HG02870 (cell line): ENCODE data around the gene NOL12.
"Not testable (repeated sequence)": the region's sequence is repeated elsewhere in the genome, so short reads cannot be mapped to it uniquely, and the experiment has no call there.

Source experiments
- ATAC-seq: cut with Tn5 transposase; IDR thresholded peaks from one replicate; pipeline ENCODE4 v1.9.1; 2021; ENCODE audit warnings: mild to moderate bottlenecking, moderate library complexity; ENCODE audit not compliant: unreplicated experiment

NOL12 gene, protein sequence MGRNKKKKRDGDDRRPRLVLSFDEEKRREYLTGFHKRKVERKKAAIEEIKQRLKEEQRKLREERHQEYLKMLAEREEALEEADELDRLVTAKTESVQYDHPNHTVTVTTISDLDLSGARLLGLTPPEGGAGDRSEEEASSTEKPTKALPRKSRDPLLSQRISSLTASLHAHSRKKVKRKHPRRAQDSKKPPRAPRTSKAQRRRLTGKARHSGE

DNA sequence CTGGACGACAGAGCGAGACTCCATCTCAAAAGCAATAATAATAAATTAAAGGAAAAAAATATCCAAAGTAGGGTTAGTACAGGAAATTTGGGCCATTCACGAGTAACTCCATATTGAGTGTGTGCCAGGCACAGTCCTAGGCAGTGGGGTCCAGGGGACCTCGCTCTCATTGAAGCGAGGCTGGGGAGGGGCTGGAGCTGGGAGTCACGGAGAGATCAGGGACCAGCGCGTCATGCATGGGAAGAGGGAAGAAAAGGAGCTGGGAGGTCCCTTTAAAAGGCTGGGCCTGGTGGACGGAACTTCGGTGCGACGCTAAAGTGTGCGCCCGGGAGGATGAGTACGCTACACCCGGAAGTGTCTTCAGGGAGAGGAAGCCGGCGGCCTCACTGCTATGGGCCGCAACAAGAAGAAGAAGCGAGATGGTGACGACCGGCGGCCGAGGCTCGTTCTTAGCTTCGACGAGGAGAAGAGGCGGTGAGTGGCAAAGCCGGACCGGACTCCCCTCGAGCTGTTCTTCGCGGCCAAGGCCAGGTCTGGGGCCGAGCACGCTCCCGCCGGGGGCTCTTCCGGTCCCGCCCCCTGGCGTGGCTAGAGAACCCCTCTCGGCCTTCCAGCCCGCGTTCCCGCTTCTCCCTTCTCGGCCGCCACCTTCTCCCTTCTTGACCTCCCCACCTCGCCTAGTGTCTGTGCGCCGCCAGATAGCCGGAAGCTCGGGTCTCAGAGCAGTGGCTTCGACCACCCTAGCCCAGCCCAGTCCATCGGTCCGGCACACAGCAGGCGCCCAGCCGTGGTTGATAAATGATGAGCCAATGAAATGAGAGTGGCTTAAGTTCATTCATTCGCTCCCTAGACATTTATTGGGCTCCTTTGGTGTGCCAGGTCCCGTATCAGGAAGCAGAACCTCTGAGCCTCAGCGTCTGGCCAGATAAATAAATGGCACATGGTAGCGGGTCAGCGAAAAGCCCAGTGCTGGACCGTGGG is at the start of gene NOL12:
Gene NOL12, plus strand, starts transcription at position 342 of the 981 bp plus-strand sequence. Its CDS starts 50 bp downstream, at position 392.
- ATAC-seq: peak; percentile 63

DNA sequence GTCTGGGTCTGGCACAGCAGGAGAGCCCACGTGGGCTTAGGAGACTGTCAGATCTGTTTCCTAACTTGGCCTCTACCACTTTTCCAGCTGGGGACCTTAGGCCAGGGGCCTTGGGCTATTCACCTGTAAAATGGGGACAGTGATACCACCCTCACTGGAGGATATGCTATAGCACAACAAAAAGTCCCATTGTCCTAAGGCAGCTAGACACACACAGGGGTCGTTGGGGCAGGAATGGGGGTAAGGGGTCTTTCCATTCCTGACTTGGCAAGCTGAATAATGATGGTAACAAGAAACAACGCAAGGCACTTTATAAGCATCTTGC is 49.2 kb upstream of the NOL12 start:
- no peak for ATAC-seq

DNA sequence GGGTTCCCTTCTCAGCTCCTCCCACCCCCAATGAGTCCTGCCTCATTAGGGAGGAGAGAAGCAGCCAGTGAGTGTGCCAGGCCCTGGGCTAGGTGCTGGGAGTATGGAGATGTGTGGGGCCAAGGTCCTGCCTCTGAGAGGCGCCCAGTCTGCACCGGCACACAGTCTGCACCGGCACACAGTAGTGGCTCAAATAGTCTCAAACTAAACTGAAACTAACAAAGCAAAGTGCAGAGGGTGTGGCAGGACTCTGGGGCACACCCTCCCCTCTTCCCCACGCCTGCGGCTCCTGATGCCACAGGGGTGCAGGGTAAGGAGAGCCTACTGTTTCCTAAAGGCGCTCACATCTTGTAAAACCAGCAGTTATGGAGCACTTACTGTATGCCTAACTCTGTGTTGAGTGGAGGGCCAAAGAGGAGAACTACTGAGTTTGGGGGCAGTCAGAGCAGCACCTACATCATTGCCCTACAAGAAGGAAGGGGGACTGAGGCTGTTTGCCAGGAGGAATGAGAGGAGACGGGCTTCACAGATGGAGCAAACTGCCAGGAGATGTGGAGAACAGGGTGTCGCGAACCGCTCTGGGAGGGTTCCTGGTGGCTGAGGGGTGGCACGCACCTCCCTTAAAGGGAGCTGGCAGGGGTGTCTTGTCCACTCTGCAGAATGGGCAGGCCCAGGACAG is 47.6 kb upstream of the NOL12 start:
- no peak for ATAC-seq

DNA sequence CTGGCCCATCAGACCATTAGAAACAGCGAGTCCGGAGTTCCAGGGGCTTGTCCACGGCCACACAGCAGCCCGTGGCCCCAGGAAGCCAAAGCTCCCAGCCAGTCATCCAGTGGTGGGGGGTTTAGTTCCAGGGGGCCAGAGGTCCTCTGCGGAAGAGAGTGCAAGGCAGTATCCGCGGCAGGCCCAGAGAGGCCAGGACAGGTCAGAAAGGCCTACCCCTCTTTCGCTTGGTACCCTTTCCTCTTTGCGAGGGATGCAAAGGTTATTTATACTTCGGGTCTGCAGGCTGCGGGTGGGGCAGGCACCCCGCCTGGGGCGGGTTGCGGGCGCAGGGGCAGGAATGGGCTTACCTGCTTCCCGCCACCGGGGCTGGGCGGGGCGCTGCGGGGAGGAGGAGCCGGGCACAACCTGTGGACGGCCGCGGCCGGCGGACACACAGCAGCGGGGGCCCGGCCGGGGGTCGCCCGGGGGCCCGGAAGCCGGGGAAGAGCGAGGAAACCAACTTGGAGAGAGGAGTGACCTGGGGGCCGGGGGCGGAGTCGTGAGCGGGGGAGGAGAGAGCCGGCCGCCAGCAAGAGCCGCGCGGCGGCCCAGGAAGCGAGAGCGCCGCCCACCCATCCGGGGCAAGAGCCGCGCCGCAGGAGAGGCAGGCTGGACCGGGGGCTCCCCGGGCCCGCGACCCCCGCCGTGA is 46.9 kb upstream of the NOL12 start, which contains the start of gene SH3BP1:
Gene SH3BP1, plus strand, starts transcription at position 600 of the 691 bp plus-strand sequence. CDS start 119 bp downstream, outside the sequence.
- ATAC-seq: no peak

DNA sequence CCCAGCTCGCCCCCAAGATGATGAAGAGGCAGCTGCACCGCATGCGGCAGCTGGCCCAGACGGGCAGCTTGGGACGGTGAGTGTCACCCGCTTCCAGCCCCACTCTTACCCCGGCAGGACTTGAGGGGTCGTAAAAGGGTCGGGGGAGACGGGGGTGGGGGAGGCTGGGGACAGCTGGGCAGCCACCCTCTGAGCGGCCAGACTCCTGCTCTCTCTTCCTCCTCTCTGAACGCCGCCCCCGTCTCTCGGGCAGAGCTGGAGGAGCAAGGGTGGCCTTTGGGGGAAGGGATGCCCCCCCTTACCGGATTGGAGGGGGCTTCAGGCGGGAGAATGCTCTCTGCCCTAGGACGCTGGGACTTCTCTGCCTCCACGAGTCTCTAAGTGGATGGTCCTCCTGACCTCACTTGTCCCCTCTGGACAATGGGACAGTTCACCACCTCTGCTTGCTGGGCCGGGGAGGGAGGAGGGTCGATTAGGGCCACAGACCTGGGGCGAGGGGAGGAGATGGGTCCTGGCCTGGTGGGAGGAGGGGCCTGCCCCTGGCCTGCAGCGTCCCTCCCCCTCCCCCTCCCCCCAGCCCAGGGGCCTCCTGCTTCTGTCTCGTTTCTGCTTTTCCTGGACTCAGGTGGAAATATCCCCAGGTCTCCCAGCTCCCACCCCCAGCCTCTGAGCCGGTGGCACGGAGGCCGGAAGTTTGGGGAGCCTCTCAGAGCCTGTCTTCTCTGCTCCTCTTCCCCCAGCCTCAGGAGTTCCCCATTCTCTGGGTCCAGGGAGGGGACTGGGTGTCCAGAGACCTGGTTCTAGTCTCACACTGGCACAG is 46.2 kb upstream of the NOL12 start:
- no peak for ATAC-seq

DNA sequence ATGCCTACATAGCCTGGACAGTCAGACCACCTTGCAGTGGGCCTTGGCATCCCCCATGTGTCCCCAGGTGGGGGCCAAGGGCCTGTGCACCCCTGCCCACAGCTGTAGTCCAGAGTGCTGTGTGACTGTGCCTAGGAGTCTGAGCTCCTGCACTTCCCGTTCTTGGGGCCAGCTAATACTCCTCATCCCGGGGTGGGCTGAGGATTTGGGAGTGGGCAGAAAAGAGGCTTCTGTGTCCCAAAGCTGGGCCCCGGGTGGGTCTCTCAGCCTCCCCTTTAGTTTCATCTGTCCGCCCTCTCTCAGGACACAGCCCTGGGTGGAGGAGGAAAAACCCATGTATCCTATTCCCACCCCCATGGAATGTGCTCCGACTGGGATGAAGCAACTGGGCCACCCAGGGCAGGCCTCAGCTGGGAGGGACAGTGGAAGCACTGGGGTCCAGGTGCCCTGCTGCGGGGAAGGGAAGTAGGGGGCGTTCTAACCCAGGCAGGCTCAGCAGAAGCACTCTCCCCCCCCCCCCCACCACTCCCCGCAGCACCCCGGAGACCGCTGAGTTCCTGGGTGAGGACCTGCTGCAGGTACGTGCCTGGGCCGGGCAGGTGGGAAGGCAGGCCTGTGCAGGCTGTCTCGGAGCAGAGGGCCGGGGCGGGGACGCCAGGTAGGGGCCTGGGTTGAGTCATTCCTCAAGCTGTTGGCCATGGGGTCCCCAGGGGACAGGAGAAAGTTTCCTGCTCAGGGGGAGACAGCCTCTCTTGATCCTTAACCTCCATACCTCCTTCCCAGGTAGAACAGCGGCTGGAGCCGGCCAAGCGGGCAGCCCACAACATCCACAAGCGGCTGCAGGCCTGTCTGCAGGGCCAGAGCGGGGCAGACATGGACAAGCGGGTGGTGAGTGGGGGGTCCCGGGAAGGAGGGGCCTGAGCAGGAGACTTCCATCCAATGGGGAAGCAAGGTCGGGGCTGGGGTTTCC is 45.3 kb upstream of the NOL12 start:
- no peak for ATAC-seq

DNA sequence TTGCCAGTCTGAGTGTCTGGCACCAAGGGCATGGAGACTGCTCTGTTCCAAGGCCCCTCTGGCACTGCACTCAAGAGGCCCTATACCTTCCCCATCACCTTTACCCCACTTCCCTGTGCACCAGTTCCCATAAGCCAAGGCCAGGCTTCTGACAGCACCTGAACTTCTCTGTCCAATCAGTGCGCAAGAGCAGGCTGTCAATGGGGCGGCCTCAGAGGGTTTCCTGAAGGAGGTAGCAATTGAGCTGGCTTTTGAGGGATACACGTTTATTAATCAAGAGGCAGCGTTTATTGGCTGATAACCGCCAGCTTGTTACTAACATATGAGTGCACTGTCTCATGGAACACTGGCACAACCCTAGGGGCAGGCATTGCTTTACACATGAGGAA is 44.6 kb upstream of the NOL12 start:
- ATAC-seq: no peak

DNA sequence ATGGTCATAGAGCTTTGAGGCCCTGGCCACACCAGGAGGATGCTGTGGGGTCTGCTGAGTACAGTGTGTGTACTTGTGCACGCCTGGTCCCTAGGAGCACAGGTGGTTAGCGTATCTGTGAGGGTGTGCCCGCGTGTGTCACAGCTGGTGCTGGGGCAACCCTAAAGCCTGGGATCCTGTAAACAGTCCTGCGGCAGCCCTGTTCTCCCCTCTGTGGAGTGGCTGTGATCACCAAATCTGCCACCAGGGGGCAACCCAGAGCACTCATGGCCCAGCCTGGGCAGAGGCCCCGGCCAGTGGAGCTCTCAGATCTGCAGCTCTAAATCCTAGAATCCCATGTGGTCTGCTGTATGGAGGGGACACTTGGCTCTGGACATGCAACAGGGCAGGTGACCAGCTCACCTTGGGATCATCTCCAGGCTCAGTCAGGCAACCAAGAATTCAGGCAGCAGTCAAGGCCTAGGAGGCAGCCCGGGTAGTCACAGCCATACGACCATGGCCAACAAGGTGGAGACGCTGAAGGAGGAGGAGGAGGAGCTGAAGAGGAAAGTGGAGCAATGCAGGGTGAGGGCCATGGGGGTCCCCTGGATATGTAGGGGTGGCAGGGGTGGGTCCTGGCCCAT is 42.8 kb upstream of the NOL12 start:
- ATAC-seq: peak; percentile 45

DNA sequence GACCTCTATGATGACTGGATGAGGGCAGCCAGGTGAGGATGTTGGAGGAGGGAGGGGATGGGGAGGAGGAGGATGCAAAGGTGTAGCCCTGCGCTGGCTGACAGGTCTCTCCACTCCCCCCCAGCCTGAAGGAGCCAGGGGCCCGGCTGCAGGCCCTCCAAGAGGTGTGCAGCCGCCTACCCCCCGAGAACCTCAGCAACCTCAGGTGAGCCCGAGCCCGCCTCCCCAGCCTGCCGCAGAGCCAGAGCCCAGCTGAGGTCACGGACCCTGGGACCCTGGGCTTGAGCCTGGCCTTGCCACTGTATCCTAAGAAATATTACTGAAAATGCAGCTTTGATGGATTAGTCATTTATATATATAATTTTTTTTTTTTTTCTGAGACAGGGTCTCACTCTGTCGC is 38.8 kb upstream of the NOL12 start:
- no peak for ATAC-seq

DNA sequence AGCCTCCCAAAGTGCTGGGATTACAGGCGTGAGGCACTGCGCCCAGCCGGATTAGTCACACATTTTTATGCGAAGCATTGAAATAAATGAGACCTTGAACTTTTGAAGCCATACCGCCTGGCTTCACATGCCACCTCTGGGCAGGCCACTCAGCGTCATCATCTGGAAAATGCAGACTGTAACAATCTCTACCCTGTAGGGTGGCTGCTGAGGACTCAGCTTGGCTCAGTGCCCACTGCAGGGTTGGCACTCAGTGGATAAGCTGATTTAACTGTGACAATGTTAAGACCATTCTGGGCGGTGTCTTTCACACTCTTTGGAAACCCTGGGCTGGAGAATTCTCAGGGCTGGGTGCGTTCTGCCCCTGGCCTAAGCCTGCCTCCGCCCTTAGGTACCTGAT is 38.2 kb upstream of the NOL12 start:
- no peak for ATAC-seq

DNA sequence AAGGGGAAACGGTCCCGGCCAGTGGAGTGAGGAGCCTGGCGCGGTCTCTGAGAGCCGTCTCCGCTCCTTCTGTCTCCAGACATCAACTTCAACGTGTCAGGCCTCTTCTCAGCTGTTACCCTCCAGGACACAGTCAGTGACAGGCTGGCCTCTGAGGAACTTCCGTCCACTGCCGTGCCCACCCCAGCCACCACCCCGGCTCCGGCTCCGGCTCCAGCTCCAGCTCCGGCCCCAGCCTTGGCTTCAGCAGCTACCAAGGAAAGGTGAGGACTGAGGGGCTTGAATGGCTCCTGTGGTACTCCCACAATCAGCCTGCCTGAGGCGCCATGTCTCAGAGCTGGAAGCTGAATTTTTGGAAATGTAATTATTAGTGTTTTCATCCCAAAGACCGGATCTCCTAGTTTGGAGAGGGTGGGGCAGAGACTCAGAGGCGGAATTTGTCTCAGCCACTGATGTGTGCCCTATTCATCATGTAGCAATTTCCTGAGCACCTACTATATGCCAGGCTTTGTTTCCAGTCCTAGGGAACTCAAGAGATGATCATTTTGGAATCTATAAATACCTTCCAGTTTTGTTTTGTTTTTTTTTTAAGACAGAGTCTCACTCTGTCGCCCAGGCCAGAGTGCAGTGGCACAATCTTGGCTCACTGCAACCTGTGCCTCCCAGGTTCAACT is 35.5 kb upstream of the NOL12 start:
- ATAC-seq: no peak

DNA sequence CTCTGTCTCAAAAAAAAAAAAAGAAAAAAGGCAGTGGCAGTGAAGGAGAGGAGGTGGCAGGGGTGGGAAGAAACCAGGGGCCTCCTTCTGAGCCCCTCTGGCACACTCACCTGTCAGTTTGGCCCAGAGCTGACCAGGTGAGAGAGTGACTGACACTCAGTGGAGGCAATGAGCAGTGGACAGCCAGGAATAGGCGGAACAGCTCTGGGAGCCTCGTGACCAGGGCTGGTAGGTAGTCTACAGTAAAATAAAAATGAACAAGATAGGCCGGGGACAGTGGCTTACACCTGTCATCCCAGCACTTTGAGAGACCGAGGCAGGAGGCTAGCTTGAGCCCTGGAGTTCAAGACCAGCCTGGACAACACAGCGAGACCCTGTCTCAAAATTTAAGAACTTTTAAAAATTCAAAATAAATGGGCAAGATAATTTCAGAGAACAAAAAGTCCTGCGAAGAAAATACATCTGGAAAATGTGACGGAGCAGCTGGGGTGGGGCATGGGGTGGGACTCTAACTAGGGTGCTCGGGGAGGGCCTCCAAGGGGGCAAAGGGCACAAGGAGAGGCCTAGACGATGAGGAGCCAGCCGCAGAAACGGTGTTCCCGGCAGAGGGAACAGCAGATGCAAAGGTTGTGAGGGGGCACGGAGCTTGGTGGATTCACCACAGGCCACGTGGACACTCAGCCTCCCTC is 31.4 kb upstream of the NOL12 start:
- ATAC-seq: no peak

DNA sequence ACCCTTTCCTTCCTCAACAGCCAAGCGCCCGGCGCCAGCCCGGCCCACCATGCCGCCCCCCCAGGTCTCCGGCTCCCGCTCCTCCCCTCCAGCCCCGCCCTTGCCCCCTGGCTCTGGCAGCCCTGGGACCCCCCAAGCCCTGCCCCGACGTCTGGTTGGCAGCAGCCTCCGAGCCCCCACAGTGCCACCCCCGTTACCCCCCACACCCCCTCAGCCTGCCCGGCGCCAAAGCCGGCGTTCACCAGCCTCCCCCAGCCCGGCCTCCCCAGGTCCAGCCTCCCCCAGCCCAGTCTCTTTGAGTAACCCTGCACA is 30.9 kb upstream of the NOL12 start:
- ATAC-seq: no peak

DNA sequence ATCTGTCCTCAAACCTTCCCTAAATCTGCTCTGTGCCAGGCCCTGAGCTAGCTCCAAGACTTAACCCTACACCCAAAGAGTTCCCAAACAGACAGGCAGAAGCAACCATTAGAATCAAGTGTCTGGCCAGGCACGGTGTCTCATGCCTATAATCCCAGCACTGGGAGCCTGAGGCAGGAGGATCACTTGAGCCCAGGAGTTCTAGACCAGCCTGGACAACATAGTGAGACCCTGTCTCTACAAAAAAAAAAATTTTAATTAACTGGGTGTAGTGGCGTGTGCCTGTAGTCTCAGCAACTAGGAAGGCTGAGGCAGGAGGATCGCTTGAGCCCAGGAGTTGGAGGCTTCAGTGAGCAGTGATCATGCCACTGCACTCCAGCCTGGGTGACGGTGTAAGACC is 29.6 kb upstream of the NOL12 start:
- not testable (repeated sequence) for ATAC-seq

DNA sequence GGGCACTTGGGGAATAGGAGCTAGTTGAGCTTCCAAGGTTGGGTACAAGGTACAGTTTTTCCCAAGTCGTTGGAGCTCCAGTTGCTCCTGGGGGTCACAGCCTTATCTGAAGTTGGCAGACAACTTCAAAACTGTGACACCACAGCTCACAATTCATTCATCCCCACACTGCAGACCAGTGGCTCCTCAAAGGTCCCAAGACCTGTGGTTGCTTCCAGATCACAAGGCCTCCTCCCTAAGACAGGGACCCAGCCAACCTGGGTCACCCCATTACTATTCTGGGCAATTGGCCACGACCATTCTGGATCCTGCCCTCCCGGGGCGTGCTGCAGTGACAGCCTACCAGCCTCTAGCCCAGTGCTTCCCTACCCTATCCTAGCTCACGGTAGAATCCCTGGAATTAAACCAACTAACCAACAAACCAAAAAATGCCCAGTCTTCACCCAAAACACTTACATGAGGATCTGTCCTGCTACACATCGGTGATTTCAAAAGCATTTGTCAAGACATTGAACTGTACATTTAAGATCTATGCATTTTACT is 28.5 kb upstream of the NOL12 start:
- no peak for ATAC-seq

DNA sequence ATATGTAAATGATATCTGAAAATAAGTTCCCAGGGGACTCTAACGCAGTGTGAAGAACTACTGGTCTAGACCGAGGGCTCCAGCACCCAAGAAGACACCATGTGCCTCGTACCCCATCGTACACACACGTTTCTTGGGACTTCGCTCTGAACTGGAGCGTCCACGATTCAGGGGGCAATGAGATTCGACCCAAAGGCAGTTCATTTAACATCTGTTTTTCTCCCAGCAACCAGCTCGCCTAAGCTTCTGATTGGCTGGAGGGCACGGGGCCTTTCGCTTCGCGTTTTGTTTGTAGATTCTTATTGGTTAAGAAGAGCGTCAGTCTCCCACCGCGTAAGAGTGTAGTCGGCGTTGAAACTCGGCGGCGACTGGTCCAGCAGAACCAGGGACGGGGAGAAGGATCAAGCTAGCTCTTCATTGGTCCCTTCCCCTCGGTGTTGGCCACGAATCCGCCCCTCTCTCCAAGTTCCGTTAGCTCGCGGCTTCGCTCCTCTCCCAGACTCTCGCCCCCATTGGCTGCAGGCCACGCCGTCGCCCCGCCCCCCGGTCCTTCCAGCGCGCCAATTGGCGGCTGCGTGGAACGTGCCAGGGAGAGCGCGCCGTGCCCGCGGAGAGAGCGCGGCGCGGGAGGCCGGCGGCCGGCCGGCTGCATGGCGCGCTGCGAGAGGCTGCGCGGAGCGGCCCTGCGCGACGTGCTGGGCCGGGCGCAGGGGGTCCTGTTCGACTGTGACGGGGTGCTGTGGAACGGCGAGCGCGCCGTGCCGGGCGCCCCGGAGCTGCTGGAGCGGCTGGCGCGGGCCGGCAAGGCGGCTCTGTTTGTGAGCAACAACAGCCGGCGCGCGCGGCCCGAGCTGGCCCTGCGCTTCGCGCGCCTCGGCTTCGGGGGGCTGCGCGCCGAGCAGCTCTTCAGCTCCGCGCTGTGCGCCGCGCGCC is 27.7 kb upstream of the NOL12 start, which contains the start of gene PDXP:
Gene PDXP, plus strand, starts transcription at position 591 of the 933 bp plus-strand sequence. Its CDS starts 60 bp downstream, at position 651.
- ATAC-seq: peak; percentile 89
